GM21529 (cell line): ENCODE measurements around the gene CCDC90B.
A peak's percentile ranks its signal among the peaks of the same experiment; 100 is the strongest.

Source experiments
- ATAC-seq: cut with Tn5 transposase; IDR thresholded peaks from one replicate; pipeline ENCODE4 v1.9.1; 2021; ENCODE audit not compliant: unreplicated experiment

Gene CCDC90B

GRCh38 chr11:83241291-83241946, 44.7 kb downstream of the CCDC90B start:
- peak; percentile 92 for ATAC-seq

GRCh38 chr11:83238111-83238510, 48.1 kb downstream of the CCDC90B start:
- no peak for ATAC-seq

- ATAC-seq = no peak
These were observed 50.3 kb downstream of the CCDC90B start for GRCh38 chr11:83235825-83236224.

GRCh38 chr11:83223457-83223856, 62.7 kb downstream of the CCDC90B start:
- ATAC-seq = no peak

- no peak for ATAC-seq
These were observed 63.7 kb downstream of the CCDC90B start for GRCh38 chr11:83222499-83222898.

GRCh38 chr11:83221694-83222093, 64.5 kb downstream of the CCDC90B start:
- no peak for ATAC-seq

GRCh38 chr11:83220260-83220659, 65.9 kb downstream of the CCDC90B start:
- ATAC-seq = no peak

- no peak for ATAC-seq
These were observed 67.1 kb downstream of the CCDC90B start for GRCh38 chr11:83219095-83219494.
